Gastroesophageal sphincter (tissue), 4 donors: ENCODE results near the gene UBTF. TPM values are rescaled to one million over a fixed set of nuclear protein-coding genes. Genes with fewer than 3 reads are reported as not detected.
"Not testable (repeated sequence)": the region's sequence is repeated elsewhere in the genome, so short reads cannot be mapped to it uniquely, and the experiment has no call there.

Source experiments
- ATAC-seq: fragments of 150-250 bp; one replicate; pipeline ENCODE4 v1.9.1; 2016; ENCODE audit warnings: mild to moderate bottlenecking, moderate library complexity
- H3K27ac ChIP-seq, 4 donors: fragments of 200-600 bp; sonication (generic) in 3 of 4; 1 replicate in 3 of 4; 2 replicates in 1 of 4; pipeline ENCODE4 v1.5.1; 2016 to 2019
- H3K27me3 ChIP-seq: fragments of 200-600 bp; sonication (generic); one replicate; pipeline ENCODE4 v1.5.1; 2019
- H3K36me3 ChIP-seq, 2 donors: fragments of 200-600 bp; sonication (generic); one replicate each; pipeline ENCODE4 v1.5.1; 2019; ENCODE audit warnings: control low read depth in 1 of 2
- H3K4me1 ChIP-seq, 3 donors: fragments of 200-600 bp; sonication (generic); 1 replicate in 2 of 3; 2 replicates in 1 of 3; pipeline ENCODE4 v1.5.1; 2016 to 2019; ENCODE audit warnings: control low read depth in 2 of 3
- H3K4me3 ChIP-seq, 2 donors: fragments of 200-600 bp; sonication (generic); one replicate each; pipeline ENCODE4 v1.5.1; 2019; ENCODE audit warnings: mild to moderate bottlenecking in 1 of 2, moderate library complexity in 1 of 2
- H3K9me3 ChIP-seq, 3 donors: fragments of 200-600 bp; sonication (generic); one replicate each; pipeline ENCODE4 v1.5.1; 2017 to 2019; ENCODE audit warnings: control low read depth in 2 of 3
- CTCF ChIP-seq, 4 experiments: fragments of 200-600 bp in 2 of 4; fragments of 450-650 bp in 2 of 4; sonication (generic) in 1 of 4; IDR thresholded peaks; one replicate each; pipeline ENCODE4 v1.5.1; 2017 to 2019; ENCODE audit warnings: antibody characterized with exemption in 4 of 4, mild to moderate bottlenecking in 2 of 4, moderate library complexity in 2 of 4
- EP300 ChIP-seq: sonication (generic); formaldehyde crosslinking; IDR thresholded peaks from one replicate; pipeline ENCODE4 v1.6.1; 2017; ENCODE audit warnings: antibody characterized with exemption, mild to moderate bottlenecking
- POLR2A ChIP-seq, 2 donors: fragments of 450-650 bp; IDR thresholded peaks; one replicate each; pipeline ENCODE4 v1.6.1; 2017; ENCODE audit warnings: antibody characterized with exemption in 2 of 2, mild to moderate bottlenecking in 2 of 2, moderate library complexity in 1 of 2
- POLR2AphosphoS5 ChIP-seq: sonication (generic); formaldehyde crosslinking; IDR thresholded peaks from one replicate; pipeline ENCODE4 v1.6.1; 2017; ENCODE audit warnings: antibody characterized with exemption
- WGBS, 2 donors: methylation state at CpG; one replicate each; pipeline ENCODE4 v1.1.5; 2018; ENCODE audit warnings: low coverage in 1 of 2; 5-methylcytosine and 5-hydroxymethylcytosine counted together
- total RNA-seq, 4 donors: library from RNA; depleted of rRNA; stranded (reverse); fragments of >200 nt; gene quantifications; one replicate each; pipeline ENCODE4 v1.1.0, GENCODE V29; 2016

Gene UBTF
- total RNA-seq, 4 donors from 2014 or later: 55.6 to 85.5 (median 60.4) TPM

- Histone ChIP-seq H3K4me3 (no peak overlapping the region), H3K36me3 (no peaks in the 10 kb centered on the region), H3K27ac (no peak overlapping the region), H3K9me3 (no peaks in the 10 kb centered on the region), H3K4me1 (peaks cover 0 to 17% (median 17%) of the 10 kb centered on the region in 3 donors), H3K27me3 (no peaks in the 10 kb centered on the region)
- 80 to 90% methylated on average over 3 to 4 of the region's 10 CpGs for WGBS, 2 donors
- TF ChIP-seq EP300 (no peak), POLR2AphosphoS5 (no peak), CTCF (IDR thresholded peaks at IDR 0.05) (no peak), POLR2A (IDR thresholded peaks at IDR 0.05) (no peak)
- ATAC-seq: no peak
Observed at GRCh38 chr17:44247876-44248736, 28.6 kb upstream of the UBTF start.

- no peaks in the 10 kb centered on the region for H3K36me3 ChIP-seq
- H3K4me1 ChIP-seq: peaks cover 0 to 17% (median 17%) of the 10 kb centered on the region in 3 donors
- TF ChIP-seq POLR2A (IDR thresholded peaks at IDR 0.05) (no peak), CTCF (IDR thresholded peaks at IDR 0.05) (no peak), EP300 (no peak), POLR2AphosphoS5 (no peak)
- no peaks in the 10 kb centered on the region for H3K27me3 ChIP-seq
- no peak for ATAC-seq
- 30 to 34% methylated on average over 2 to 7 of the region's 7 CpGs for WGBS, 2 donors
- no peak overlapping the region for H3K4me3 ChIP-seq
- no peak overlapping the region for H3K27ac ChIP-seq
- H3K9me3 ChIP-seq: no peaks in the 10 kb centered on the region
Observed at GRCh38 chr17:44247440-44247841, 28.0 kb upstream of the UBTF start.

- WGBS, 2 donors: 60 to 75% methylated on average over 3 to 6 of the region's 6 CpGs
- no peak for ATAC-seq
- TF ChIP-seq EP300 (no peak), POLR2AphosphoS5 (no peak), CTCF (IDR thresholded peaks at IDR 0.05) (no peak), POLR2A (IDR thresholded peaks at IDR 0.05) (no peak)
- Histone ChIP-seq H3K4me3 (no peak overlapping the region), H3K4me1 (peaks cover 0 to 3% (median 0%) of the 10 kb centered on the region in 3 donors), H3K9me3 (no peaks in the 10 kb centered on the region), H3K27ac (no peak overlapping the region), H3K27me3 (peaks cover 5% of the 10 kb centered on the region), H3K36me3 (no peaks in the 10 kb centered on the region)
Observed at GRCh38 chr17:44241106-44241624, 21.7 kb upstream of the UBTF start.

- no CpG with 5 or more reads among the region's 28 CpGs for WGBS, 2 donors
- H3K27ac ChIP-seq, H3K27me3 ChIP-seq, H3K36me3 ChIP-seq, ATAC-seq, H3K4me3 ChIP-seq, H3K9me3 ChIP-seq, H3K4me1 ChIP-seq: not testable (repeated sequence)
Observed at GRCh38 chr17:44237886-44238285, 18.4 kb upstream of the UBTF start.

GRCh38 chr17:44236444-44236991, 17.0 kb upstream of the UBTF start:
- ATAC-seq: no peak
- H3K27ac ChIP-seq: no peak overlapping the region
- no peak overlapping the region for H3K4me3 ChIP-seq
- 59 to 79% methylated on average over 5 of the region's 5 CpGs for WGBS, 2 donors
- H3K27me3 ChIP-seq: peaks cover 5% of the 10 kb centered on the region
- no peaks in the 10 kb centered on the region for H3K4me1 ChIP-seq
- no peaks in the 10 kb centered on the region for H3K36me3 ChIP-seq
- TF ChIP-seq POLR2AphosphoS5: no peak
- no peak for TF ChIP-seq POLR2A (IDR thresholded peaks at IDR 0.05)
- no peak for TF ChIP-seq CTCF (IDR thresholded peaks at IDR 0.05)
- no peak for TF ChIP-seq EP300
- H3K9me3 ChIP-seq: no peaks in the 10 kb centered on the region
